Endothelial cell of umbilical vein (primary cell): Measurements from ENCODE around the gene TP73. TPM values are rescaled to one million over a fixed set of nuclear protein-coding genes. Genes with fewer than 3 reads are reported as not detected.
A peak's percentile ranks its signal among the peaks of the same experiment; 100 is the strongest.

Experiments
- BruUV-seq: library from RNA; stranded (reverse); fragments of 400-500 nt; replicated peaks from 2 replicates; lab custom pipeline; 2021; lab: Mats Ljungman, UMichigan
- CTCF ChIA-PET: fragments of 300-600, 350-600 bp; sonication (Branson Sonifier 250); formaldehyde crosslinking; loops from one replicate; lab custom pipeline; 2021; ENCODE audit warnings: antibody characterized with exemption, inconsistent platforms; lab: Charles Lee
- POLR2A ChIA-PET: fragments of 300-600, 350-600 bp; sonication (Branson Sonifier 250); formaldehyde crosslinking; loops from one replicate; lab custom pipeline; 2021; ENCODE audit warnings: antibody characterized with exemption, inconsistent platforms; lab: Charles Lee
- DNase-seq: peaks from one replicate; pipeline ENCODE4 v3.0.0-alpha.2; 2011; ENCODE audit warnings: low read depth, low spot score
- FAIRE-seq: peaks from 2 replicates; lab custom pipeline; 2011; peaks lifted over from hg19 to GRCh38; lab: Jason Lieb, UNC
- H2AFZ ChIP-seq: 2 replicates; pipeline ENCODE4 v1.6.0; 2012; ENCODE audit warnings: low read depth, low read length, control low read depth, inconsistent platforms
- H3K27ac ChIP-seq: 2 replicates; pipeline ENCODE4 v1.5.1; 2011; ENCODE audit warnings: low read depth, mild to moderate bottlenecking, control low read depth, low read length, moderate library complexity; ENCODE audit not compliant: insufficient read depth
- H3K27me3 ChIP-seq, 2 experiments: 2 replicates each; pipeline versions ENCODE4 v1.6.0 to v1.6.1; 2011; ENCODE audit warnings: low read length in 2 of 2, mixed read lengths in 1 of 2; ENCODE audit not compliant: control insufficient read depth in 2 of 2, insufficient read depth in 2 of 2
- H3K36me3 ChIP-seq, 2 experiments: 2 replicates in 1 of 2; 3 replicates in 1 of 2; pipeline ENCODE4 v1.5.1; 2011; ENCODE audit warnings: low read length in 2 of 2, mild to moderate bottlenecking in 1 of 2, moderate library complexity in 1 of 2; ENCODE audit not compliant: control insufficient read depth in 2 of 2, insufficient read depth in 2 of 2; ENCODE audit errors: extremely low read depth in 1 of 2
- H3K4me1 ChIP-seq: 3 replicates; pipeline ENCODE4 v1.5.1; 2011; ENCODE audit warnings: mild to moderate bottlenecking, low read length; ENCODE audit not compliant: control insufficient read depth, insufficient read depth; ENCODE audit errors: extremely low read depth
- H3K4me2 ChIP-seq: 2 replicates; pipeline ENCODE4 v1.6.1; 2011; ENCODE audit warnings: low read length, control low read depth, mixed read lengths; ENCODE audit not compliant: insufficient read depth
- H3K4me3 ChIP-seq, 3 experiments: fragments of 200-600 bp in 1 of 3; sonication (generic), shearing (Covaris generic) in 1 of 3; replicated peaks in 1 of 3; 2 replicates each; pipeline ENCODE4 v1.5.1; 2011 to 2016; ENCODE audit warnings: control low read depth in 3 of 3, low read length in 3 of 3, mild to moderate bottlenecking in 2 of 3, inconsistent platforms in 1 of 3, low read depth in 1 of 3, moderate library complexity in 1 of 3; ENCODE audit not compliant: insufficient read depth in 1 of 3
- H3K79me2 ChIP-seq: 2 replicates; pipeline ENCODE4 v1.6.0; 2012; ENCODE audit warnings: low read length, inconsistent platforms; ENCODE audit not compliant: control insufficient read depth, insufficient read depth
- H3K9ac ChIP-seq: replicated peaks from 2 replicates; pipeline ENCODE3; 2011; ENCODE audit warnings: low read length, control low read depth; ENCODE audit not compliant: insufficient read depth; ENCODE audit errors: extremely low read depth
- H3K9me1 ChIP-seq: replicated peaks from 3 replicates; pipeline ENCODE4 v1.6.0; 2011; ENCODE audit warnings: mild to moderate bottlenecking, low read length; ENCODE audit not compliant: control insufficient read depth, insufficient read depth; ENCODE audit errors: extremely low read depth
- H3K9me3 ChIP-seq: replicated peaks from 2 replicates; pipeline ENCODE4 v1.5.1; 2012; ENCODE audit warnings: low read length, inconsistent platforms; ENCODE audit not compliant: control insufficient read depth, insufficient read depth
- H4K20me1 ChIP-seq: replicated peaks from 2 replicates; pipeline ENCODE3; 2011; ENCODE audit warnings: mild to moderate bottlenecking, low read length; ENCODE audit not compliant: control insufficient read depth, insufficient read depth; ENCODE audit errors: extremely low read depth
- CTCF ChIP-seq, 2 donors: IDR thresholded peaks; 1 replicate in 1 of 2; 2 replicates in 1 of 2; pipeline ENCODE4 v1.5.1; 2011; ENCODE audit warnings: low read length in 2 of 2, mild to moderate bottlenecking in 2 of 2, moderate library complexity in 2 of 2, control low read depth in 1 of 2, inconsistent platforms in 1 of 2, low read depth in 1 of 2; ENCODE audit not compliant: insufficient read depth in 1 of 2; ENCODE audit errors: extremely low read depth in 1 of 2
- EZH2 ChIP-seq: IDR thresholded peaks from 2 replicates; pipeline ENCODE4 v1.6.1; 2012; ENCODE audit warnings: borderline replicate concordance, low read depth, mild to moderate bottlenecking, moderate library complexity, low read length, inconsistent platforms; ENCODE audit not compliant: severe bottlenecking
- FOS ChIP-seq: IDR thresholded peaks from 2 replicates; pipeline ENCODE4 v1.6.1; 2011; ENCODE audit warnings: mild to moderate bottlenecking, low read length, moderate library complexity, borderline replicate concordance; ENCODE audit not compliant: insufficient read depth
- GATA2 ChIP-seq: IDR thresholded peaks from 2 replicates; pipeline ENCODE4 v1.7.0; 2011; ENCODE audit warnings: low read depth, mild to moderate bottlenecking, moderate library complexity, mixed read lengths, low read length; ENCODE audit not compliant: insufficient read length, insufficient read depth
- JUN ChIP-seq: IDR thresholded peaks from 2 replicates; pipeline ENCODE4 v1.6.1; 2011; ENCODE audit warnings: borderline replicate concordance, low read depth; ENCODE audit not compliant: insufficient read length, insufficient read depth
- MAX ChIP-seq: IDR thresholded peaks from 2 replicates; pipeline ENCODE4 v1.6.1; 2011; ENCODE audit not compliant: insufficient read depth, insufficient read length
- MYC ChIP-seq: IDR thresholded peaks from one replicate; pipeline ENCODE4 v1.6.1; 2011; ENCODE audit warnings: mild to moderate bottlenecking, low read depth, low read length
- POLR2A ChIP-seq: IDR thresholded peaks from 2 replicates; pipeline ENCODE4 v1.6.1; 2012; ENCODE audit warnings: low read depth, mild to moderate bottlenecking, control low read depth, low read length
- POLR2AphosphoS5 ChIP-seq: IDR thresholded peaks from 2 replicates; pipeline ENCODE4 v1.6.1; 2012; ENCODE audit warnings: low read depth, mild to moderate bottlenecking, control low read depth, low read length, moderate library complexity; ENCODE audit not compliant: insufficient read depth
- dilution Hi-C: fragments of 300-500 bp; cut with MboI; formaldehyde crosslinking; loops from one replicate; pipeline ENCODE4 v1.15.0; 2019; ENCODE audit warnings: low sequenced_read_pairs; ENCODE audit not compliant: extremely low pct_ligation_motif_present
- intact Hi-C: fragments of 100-400 bp; cut with micrococcal nuclease; formaldehyde crosslinking; loops from one replicate; pipeline ENCODE4 v1.10.0; 2022
- polyA plus RNA-seq, 4 experiments: library from polyadenylated mRNA; depleted of rRNA in 3 of 4; stranded (reverse) in 3 of 4; unstranded in 1 of 4; fragments of >200 nt; gene quantifications; 2 replicates each; pipeline versions ENCODE4 v1.2.1 to v1.2.3, GENCODE V29; 2011 to 2012; ENCODE audit warnings: missing spikeins in 1 of 4
- total RNA-seq: library from RNA; stranded (reverse); gene quantifications from 2 replicates; pipeline ENCODE4 v1.2.3, GENCODE V29; 2021

The TP73 gene
- total and polyA plus RNA-seq, 2 donors (not counting 3 experiments of a cell fraction or from before 2014, with no cell fraction given): 0.03 to 0.15 TPM

GRCh38 chr1:3733094-3733882 lies 81.0 kb downstream of the TP73 start:
- dilution Hi-C loops (no loop called here), intact Hi-C loops (no loop called here)
- H2AFZ ChIP-seq: peak overlapping the region; percentile 1
- H3K4me1 ChIP-seq: no peaks in the 10 kb centered on the region
- FAIRE-seq (no peak), DNase-seq (no peak)
- ChIA-PET POLR2A (no interaction called here), CTCF (interaction anchor here (1.0 to 3.5 kb wide), 2 partner anchors 9 to 34 kb away, joined by 3 to 25 read pairs; no protein-coding TSS in a partner anchor)
- H3K9me3 ChIP-seq: no peaks in the 10 kb centered on the region
- peaks cover 0 to 8% of the 10 kb centered on the region in 2 experiments for H3K36me3 ChIP-seq
- peak; percentile 44 for TF ChIP-seq EZH2
- TF ChIP-seq MAX: no peak
- no peaks in the 10 kb centered on the region for H4K20me1 ChIP-seq
- H3K79me2 ChIP-seq: no peaks in the 10 kb centered on the region
- no TSS peak for BruUV-seq
- no peak overlapping the region for H3K4me2 ChIP-seq
- H3K9me1 ChIP-seq: no peaks in the 10 kb centered on the region
- no peak overlapping the region for H3K4me3 ChIP-seq
- no peaks in the 10 kb centered on the region for H3K27me3 ChIP-seq
- no peak overlapping the region for H3K9ac ChIP-seq
- H3K27ac ChIP-seq: no peak overlapping the region

GRCh38 chr1:3733883-3734589 lies 81.7 kb downstream of the TP73 start:
- dilution Hi-C loops: no loop called here
- BruUV-seq: no TSS peak
- H3K4me1 ChIP-seq: no peaks in the 10 kb centered on the region
- no peak for FAIRE-seq
- intact Hi-C loops: no loop called here
- H3K27me3 ChIP-seq: no peaks in the 10 kb centered on the region
- H3K27ac ChIP-seq: no peak overlapping the region
- peaks cover 4 to 11% of the 10 kb centered on the region in 2 experiments for H3K36me3 ChIP-seq
- ChIA-PET POLR2A (no interaction called here), CTCF (interaction anchor here (0.8 to 3.5 kb wide), 3 partner anchors 9 to 281 kb away, joined by 3 to 25 read pairs (median 3); no protein-coding TSS in a partner anchor)
- no peak for DNase-seq
- no peak overlapping the region for H3K4me3 ChIP-seq
- H3K4me2 ChIP-seq: no peak overlapping the region
- H3K79me2 ChIP-seq: no peaks in the 10 kb centered on the region
- TF ChIP-seq JUN (no peak), CTCF (IDR thresholded peaks at IDR 0.05; ENCODE audit: extremely low read depth in 1 of 2, insufficient read depth in 1 of 2, low read depth in 1 of 2, low read length in 2 of 2) (no peak), EZH2 (no peak), GATA2 (no peak), FOS (no peak), MAX (no peak), POLR2AphosphoS5 (no peak), POLR2A (no peak), MYC (no peak)
- H3K9me3 ChIP-seq: no peaks in the 10 kb centered on the region
- H3K9ac ChIP-seq: no peak overlapping the region
- H3K9me1 ChIP-seq: no peaks in the 10 kb centered on the region
- no peak overlapping the region for H2AFZ ChIP-seq
- no peaks in the 10 kb centered on the region for H4K20me1 ChIP-seq
